ENCODE results near the gene TAF11L14.
"Not testable (repeated sequence)": the region's sequence is repeated elsewhere in the genome, so short reads cannot be mapped to it uniquely, and the experiment has no call there.

DNA sequence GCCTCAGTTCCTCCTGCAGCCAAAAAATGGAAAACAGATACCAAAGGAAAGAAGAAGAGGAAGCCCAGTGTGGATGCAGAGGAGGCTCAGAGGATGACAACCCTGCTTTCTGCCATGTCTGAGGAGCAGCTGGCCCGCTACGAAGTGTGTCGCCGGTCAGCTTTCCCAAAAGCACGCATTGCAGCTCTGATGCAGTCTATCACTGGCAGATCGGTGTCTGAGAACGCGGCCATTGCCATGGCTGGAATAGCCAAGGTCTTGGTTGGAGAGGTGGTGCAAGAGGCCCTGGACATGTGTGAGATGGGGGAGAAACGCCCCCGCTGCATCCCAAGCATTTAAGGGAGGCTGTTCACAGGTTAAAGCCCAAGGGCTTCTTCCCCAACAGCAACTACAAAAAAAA is 15.0 kb downstream of the TAF11L14 start:
- TF ChIP-seq, protein P1, sequence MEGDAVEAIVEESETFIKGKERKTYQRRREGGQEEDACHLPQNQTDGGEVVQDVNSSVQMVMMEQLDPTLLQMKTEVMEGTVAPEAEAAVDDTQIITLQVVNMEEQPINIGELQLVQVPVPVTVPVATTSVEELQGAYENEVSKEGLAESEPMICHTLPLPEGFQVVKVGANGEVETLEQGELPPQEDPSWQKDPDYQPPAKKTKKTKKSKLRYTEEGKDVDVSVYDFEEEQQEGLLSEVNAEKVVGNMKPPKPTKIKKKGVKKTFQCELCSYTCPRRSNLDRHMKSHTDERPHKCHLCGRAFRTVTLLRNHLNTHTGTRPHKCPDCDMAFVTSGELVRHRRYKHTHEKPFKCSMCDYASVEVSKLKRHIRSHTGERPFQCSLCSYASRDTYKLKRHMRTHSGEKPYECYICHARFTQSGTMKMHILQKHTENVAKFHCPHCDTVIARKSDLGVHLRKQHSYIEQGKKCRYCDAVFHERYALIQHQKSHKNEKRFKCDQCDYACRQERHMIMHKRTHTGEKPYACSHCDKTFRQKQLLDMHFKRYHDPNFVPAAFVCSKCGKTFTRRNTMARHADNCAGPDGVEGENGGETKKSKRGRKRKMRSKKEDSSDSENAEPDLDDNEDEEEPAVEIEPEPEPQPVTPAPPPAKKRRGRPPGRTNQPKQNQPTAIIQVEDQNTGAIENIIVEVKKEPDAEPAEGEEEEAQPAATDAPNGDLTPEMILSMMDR (IDR thresholded peaks at IDR 0.05) = not testable (repeated sequence)
- TF ChIP-seq EZH2phosphoT487, EZH2 (IDR thresholded peaks at IDR 0.05): not testable (repeated sequence)
